Astrocyte (in vitro differentiated cells and primary cell): ENCODE measurements around the gene CDHR4. TPM values are rescaled to one million over a fixed set of nuclear protein-coding genes. Genes with fewer than 3 reads are reported as not detected.

Experiments used
- DNase-seq: peaks from one replicate; pipeline ENCODE4 v3.0.0-alpha.2; 2010; ENCODE audit warnings: low read depth
- FAIRE-seq: peaks from 2 replicates; lab custom pipeline; 2011; peaks lifted over from hg19 to GRCh38; lab: Jason Lieb, UNC
- H2AFZ ChIP-seq: 2 replicates; pipeline ENCODE4 v1.6.0; 2012; ENCODE audit warnings: low read depth, low read length, inconsistent platforms
- H3K27ac ChIP-seq: 2 replicates; pipeline ENCODE4 v1.5.1; 2011; ENCODE audit warnings: low read depth, low read length, inconsistent platforms
- H3K27me3 ChIP-seq: 2 replicates; pipeline ENCODE4 v1.6.0; 2011; ENCODE audit warnings: low read length, inconsistent platforms; ENCODE audit not compliant: insufficient read depth
- H3K36me3 ChIP-seq: 2 replicates; pipeline ENCODE4 v1.5.1; 2011; ENCODE audit warnings: low read length, inconsistent platforms; ENCODE audit not compliant: insufficient read depth
- H3K4me1 ChIP-seq: 2 replicates; pipeline ENCODE4 v1.5.1; 2011; ENCODE audit warnings: low read length, inconsistent platforms; ENCODE audit not compliant: insufficient read depth
- H3K4me2 ChIP-seq: 2 replicates; pipeline ENCODE4 v1.6.0; 2012; ENCODE audit warnings: low read length, inconsistent platforms
- H3K4me3 ChIP-seq: 2 replicates; pipeline ENCODE4 v1.5.1; 2011; ENCODE audit warnings: low read depth, mild to moderate bottlenecking, low read length, inconsistent platforms; ENCODE audit not compliant: insufficient read depth
- H3K79me2 ChIP-seq: 2 replicates; pipeline ENCODE4 v1.6.0; 2012; ENCODE audit warnings: mild to moderate bottlenecking, low read length, inconsistent platforms; ENCODE audit not compliant: insufficient read depth
- H3K9ac ChIP-seq: 2 replicates; pipeline ENCODE4 v1.6.0; 2012; ENCODE audit warnings: mild to moderate bottlenecking, low read length, inconsistent platforms
- H3K9me3 ChIP-seq: 2 replicates; pipeline ENCODE4 v1.5.1; 2012; ENCODE audit warnings: low read depth, mild to moderate bottlenecking, low read length, inconsistent platforms; ENCODE audit not compliant: insufficient read depth
- H4K20me1 ChIP-seq: 2 replicates; pipeline ENCODE4 v1.6.0; 2012; ENCODE audit warnings: low read length, inconsistent platforms; ENCODE audit not compliant: insufficient read depth
- H3K27ac Mint-ChIP-seq: one replicate; pipeline ENCODE4 v1.8.0; 2021; ENCODE audit warnings: mild to moderate bottlenecking, mixed read lengths; ENCODE audit not compliant: unreplicated experiment
- H3K27me3 Mint-ChIP-seq: one replicate; pipeline ENCODE4 v1.8.0; 2021; ENCODE audit warnings: low read depth, mixed read lengths; ENCODE audit not compliant: unreplicated experiment
- H3K36me3 Mint-ChIP-seq: one replicate; pipeline ENCODE4 v1.8.0; 2021; ENCODE audit warnings: low read depth, mixed read lengths; ENCODE audit not compliant: unreplicated experiment
- H3K4me1 Mint-ChIP-seq: one replicate; pipeline ENCODE4 v1.8.0; 2021; ENCODE audit warnings: low read depth, mixed read lengths; ENCODE audit not compliant: unreplicated experiment
- H3K4me3 Mint-ChIP-seq: one replicate; pipeline ENCODE4 v1.8.0; 2021; ENCODE audit warnings: mild to moderate bottlenecking, moderate library complexity, mixed read lengths; ENCODE audit not compliant: unreplicated experiment
- H3K9me3 Mint-ChIP-seq: one replicate; pipeline ENCODE4 v1.8.0; 2021; ENCODE audit warnings: mild to moderate bottlenecking, mixed read lengths; ENCODE audit not compliant: unreplicated experiment
- EZH2 ChIP-seq: IDR thresholded peaks from 2 replicates; pipeline ENCODE4 v1.6.1; 2012; ENCODE audit warnings: mild to moderate bottlenecking, low read length, inconsistent platforms; ENCODE audit not compliant: insufficient read depth
- total RNA-seq: library from RNA; stranded (reverse); gene quantifications from 2 replicates; pipeline ENCODE4 v1.2.1, GENCODE V29; 2021
- TF ChIP-seq, protein P1 (sequence below): IDR thresholded peaks from 2 replicates; pipeline ENCODE4 v1.5.1; 2011; ENCODE audit warnings: low read depth, mild to moderate bottlenecking, inconsistent platforms, low read length, moderate library complexity; ENCODE audit not compliant: insufficient read depth

The CDHR4 gene
- total RNA-seq, 1 donor from 2014 or later, result not detected

DNA sequence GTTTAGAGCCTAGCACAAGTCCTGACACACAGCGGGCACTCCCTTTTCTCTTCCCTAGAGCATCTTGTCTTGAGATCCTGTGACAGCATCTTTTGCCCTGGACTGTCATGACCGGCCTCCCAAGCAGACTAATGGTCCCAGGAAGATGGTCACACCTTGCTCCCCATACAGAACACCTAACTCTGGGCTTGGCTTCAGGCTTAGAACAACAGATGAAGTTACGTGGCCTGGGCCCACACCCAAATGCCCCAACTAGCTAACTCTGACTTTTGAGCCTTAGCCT is 12.6 kb downstream of the CDHR4 start:
- H3K4me2 ChIP-seq, result peak overlapping the region; percentile 86
- H3K36me3 Mint-ChIP-seq, result peaks cover 7% of the 10 kb centered on the region
- peak overlapping the region; percentile 87 for H3K9ac ChIP-seq
- peaks cover 12% of the 10 kb centered on the region for H3K4me1 Mint-ChIP-seq
- H3K79me2 ChIP-seq, result peaks cover 39% of the 10 kb centered on the region
- peak overlapping the region; percentile 58 for H3K27ac Mint-ChIP-seq
- no peaks in the 10 kb centered on the region for H3K27me3 ChIP-seq
- H3K27me3 Mint-ChIP-seq, result peaks cover 2% of the 10 kb centered on the region
- peak overlapping the region; percentile 85 for H2AFZ ChIP-seq
- peaks cover 17% of the 10 kb centered on the region for H3K4me1 ChIP-seq
- H4K20me1 ChIP-seq, result peaks cover 5% of the 10 kb centered on the region
- H3K27ac ChIP-seq, result peak overlapping the region; percentile 84
- FAIRE-seq, result no peak
- no peaks in the 10 kb centered on the region for H3K9me3 ChIP-seq
- peaks cover 2% of the 10 kb centered on the region for H3K9me3 Mint-ChIP-seq
- no peak for DNase-seq
- peak overlapping the region; percentile 91 for H3K4me3 Mint-ChIP-seq
- no peaks in the 10 kb centered on the region for H3K36me3 ChIP-seq
- no peak overlapping the region for H3K4me3 ChIP-seq
- TF ChIP-seq EZH2, result no peak
- TF ChIP-seq, protein P1, sequence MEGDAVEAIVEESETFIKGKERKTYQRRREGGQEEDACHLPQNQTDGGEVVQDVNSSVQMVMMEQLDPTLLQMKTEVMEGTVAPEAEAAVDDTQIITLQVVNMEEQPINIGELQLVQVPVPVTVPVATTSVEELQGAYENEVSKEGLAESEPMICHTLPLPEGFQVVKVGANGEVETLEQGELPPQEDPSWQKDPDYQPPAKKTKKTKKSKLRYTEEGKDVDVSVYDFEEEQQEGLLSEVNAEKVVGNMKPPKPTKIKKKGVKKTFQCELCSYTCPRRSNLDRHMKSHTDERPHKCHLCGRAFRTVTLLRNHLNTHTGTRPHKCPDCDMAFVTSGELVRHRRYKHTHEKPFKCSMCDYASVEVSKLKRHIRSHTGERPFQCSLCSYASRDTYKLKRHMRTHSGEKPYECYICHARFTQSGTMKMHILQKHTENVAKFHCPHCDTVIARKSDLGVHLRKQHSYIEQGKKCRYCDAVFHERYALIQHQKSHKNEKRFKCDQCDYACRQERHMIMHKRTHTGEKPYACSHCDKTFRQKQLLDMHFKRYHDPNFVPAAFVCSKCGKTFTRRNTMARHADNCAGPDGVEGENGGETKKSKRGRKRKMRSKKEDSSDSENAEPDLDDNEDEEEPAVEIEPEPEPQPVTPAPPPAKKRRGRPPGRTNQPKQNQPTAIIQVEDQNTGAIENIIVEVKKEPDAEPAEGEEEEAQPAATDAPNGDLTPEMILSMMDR, result no peak

DNA sequence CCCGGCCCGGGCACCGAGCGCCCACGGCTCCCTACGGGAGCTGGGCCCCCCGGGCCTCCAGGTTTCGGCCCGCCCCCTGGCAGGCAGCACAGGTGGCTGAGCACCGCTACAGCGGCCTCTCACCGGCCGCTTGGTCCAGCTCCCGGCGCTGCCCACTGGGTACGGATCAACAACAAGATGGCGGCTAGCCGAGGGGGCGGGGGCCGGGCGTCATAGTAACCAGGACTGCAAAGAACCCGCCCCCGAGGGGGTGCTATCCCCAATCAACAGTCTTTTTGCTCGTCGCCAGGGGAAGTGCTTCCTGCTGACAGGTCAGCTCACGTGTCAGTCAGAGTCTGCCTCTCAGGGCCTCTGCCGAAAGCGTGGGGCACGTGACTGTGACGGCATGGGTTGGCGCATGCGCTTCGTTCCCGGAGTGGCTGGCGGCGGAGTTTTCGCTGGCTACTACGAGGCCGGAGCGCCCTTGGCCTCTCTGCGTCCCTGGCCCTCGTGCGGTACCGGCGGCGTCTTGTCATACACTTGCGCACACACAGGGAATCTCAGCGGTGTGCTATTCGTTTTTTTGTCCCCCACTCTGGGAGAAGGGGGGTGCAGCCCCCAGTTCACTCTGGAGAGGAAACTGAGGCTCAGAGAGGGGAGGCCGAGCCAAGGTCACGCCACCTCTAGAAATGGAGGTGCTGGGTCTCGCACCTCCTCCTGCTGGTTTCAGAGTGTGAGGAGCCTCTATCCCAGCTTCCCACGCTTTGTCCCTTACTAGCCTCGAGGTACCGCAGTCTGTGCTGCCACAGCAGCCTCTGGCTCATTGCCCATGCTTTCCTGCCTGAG is 13.1 kb downstream of the CDHR4 start, which contains the start of gene IP6K1:
IP6K1 (minus strand) TSS at position 186 of the 825 bp plus-strand sequence. CDS start 38,502 bp downstream, outside the sequence.
- H3K4me1 ChIP-seq, result peaks cover 17% of the 10 kb centered on the region
- DNase-seq, result peak; percentile 99
- Mint-ChIP-seq H3K4me3 (peak within 1 kb of the TSS; percentile 91), H3K27me3 (peaks cover 2% of the 10 kb centered on the region), H3K36me3 (peaks cover 7% of the 10 kb centered on the region), H3K27ac (peak within 1 kb of the TSS; percentile 94), H3K4me1 (peaks cover 12% of the 10 kb centered on the region), H3K9me3 (peaks cover 2% of the 10 kb centered on the region)
- no peaks in the 10 kb centered on the region for H3K27me3 ChIP-seq
- peak within 1 kb of the TSS; percentile 87 for H3K9ac ChIP-seq
- peaks cover 43% of the 10 kb centered on the region for H3K79me2 ChIP-seq
- peak; percentile 55 for FAIRE-seq
- TF ChIP-seq, protein P1, result no peak
- no peak for TF ChIP-seq EZH2
- peak within 1 kb of the TSS; percentile 86 for H3K4me2 ChIP-seq
- H3K4me3 ChIP-seq, result peak within 1 kb of the TSS; percentile 80
- no peaks in the 10 kb centered on the region for H3K9me3 ChIP-seq
- peak within 1 kb of the TSS; percentile 86 for H3K27ac ChIP-seq
- H2AFZ ChIP-seq, result peak within 1 kb of the TSS; percentile 85
- no peaks in the 10 kb centered on the region for H3K36me3 ChIP-seq
- peaks cover 8% of the 10 kb centered on the region for H4K20me1 ChIP-seq
